Kidney tubule cell (primary cell): ENCODE measurements around the gene MYOZ3.

Source experiments
- DNase-seq: peaks from one replicate; pipeline ENCODE4 v3.0.0-alpha.2; 2018; ENCODE audit warnings: low spot score

Gene MYOZ3

GRCh38 chr5:150703762-150704161 is 42.7 kb downstream of the MYOZ3 start:
- DNase-seq: no peak

- no peak for DNase-seq
Measured at GRCh38 chr5:150706776-150707390, 45.8 kb downstream of the MYOZ3 start.

- DNase-seq: no peak
Measured at GRCh38 chr5:150710165-150710564, 49.1 kb downstream of the MYOZ3 start.

- DNase-seq: no peak
Measured at GRCh38 chr5:150723845-150724244, 62.8 kb downstream of the MYOZ3 start.
